Measurements from ENCODE around the gene MBP.

MBP gene

GRCh38 chr18:77017355-77017754 lies 115.2 kb downstream of the MBP start:
- H3K4me3 ChIP-seq (ENCODE audit: low read depth, low read length): no peak overlapping the region
- DNase-seq (ENCODE audit: low read depth): no peak

GRCh38 chr18:77016936-77017335 lies 115.6 kb downstream of the MBP start:
- H3K4me3 ChIP-seq (ENCODE audit: low read depth, low read length): no peak overlapping the region
- DNase-seq (ENCODE audit: low read depth): no peak

DNA sequence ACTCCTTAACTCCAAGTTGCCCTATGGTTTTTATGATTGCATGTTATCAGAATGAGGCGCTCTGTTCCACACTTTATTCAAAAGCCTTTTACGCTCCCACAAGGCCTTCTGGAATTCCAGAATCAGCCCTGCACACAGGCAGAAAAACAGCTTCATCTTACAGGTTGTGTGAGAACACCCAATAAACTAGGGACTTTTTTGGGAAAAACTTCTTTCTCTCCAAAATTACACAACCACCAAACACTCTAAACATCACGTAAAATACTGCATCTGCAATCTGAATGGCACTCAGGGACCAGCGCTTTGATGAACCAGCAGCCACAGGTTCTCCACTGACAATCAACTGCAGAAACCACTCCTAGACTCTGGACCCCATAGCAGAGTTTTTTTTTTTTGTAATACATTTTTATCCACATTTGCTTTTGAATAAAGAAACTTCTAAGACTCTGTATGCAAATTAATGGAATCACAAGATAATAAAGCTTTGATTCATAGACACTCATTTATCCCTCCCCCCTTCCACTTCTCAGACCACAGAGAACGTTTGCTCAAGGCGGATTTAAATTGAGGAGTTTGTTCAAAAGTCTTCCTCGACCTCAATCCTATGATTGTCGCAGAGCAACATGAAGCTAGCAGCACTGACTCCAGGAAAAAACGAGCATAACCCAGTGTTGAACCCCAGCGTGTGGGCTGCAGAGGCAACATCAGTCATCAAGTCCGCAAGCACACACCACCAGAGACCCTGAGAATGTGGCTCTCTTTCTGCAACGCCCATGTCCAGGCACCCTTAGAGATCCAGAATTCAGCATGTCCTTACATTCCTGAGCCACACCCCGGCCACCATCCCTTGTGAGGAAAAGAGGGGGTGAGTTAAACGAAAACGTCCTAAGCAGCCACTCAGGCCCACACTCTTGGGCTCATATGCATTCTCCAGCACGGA lies 116.5 kb downstream of the MBP start:
- H3K4me3 ChIP-seq (ENCODE audit: low read depth, low read length): no peak overlapping the region
- DNase-seq (ENCODE audit: low read depth): no peak

DNA sequence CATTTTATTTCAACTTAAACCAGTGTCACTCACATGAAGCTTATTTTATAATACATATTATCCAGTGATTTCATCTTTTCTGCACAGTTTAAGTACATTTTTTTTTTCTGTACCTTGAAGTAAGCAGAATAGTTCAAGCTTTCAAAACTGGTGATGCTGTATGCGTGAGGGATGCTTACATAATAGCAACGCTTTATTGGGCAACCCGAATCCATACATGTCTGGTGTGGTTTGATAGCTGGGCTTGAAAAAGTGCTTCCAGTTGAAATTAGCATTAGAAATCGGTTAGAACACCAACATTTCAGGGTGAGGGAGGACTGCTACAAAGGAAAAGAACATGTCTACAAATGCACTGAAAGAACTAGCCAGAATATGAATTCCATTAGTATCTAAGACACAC lies 117.4 kb downstream of the MBP start:
- no peak overlapping the region for H3K4me3 ChIP-seq (ENCODE audit: low read depth, low read length)
- DNase-seq (ENCODE audit: low read depth): no peak

DNA sequence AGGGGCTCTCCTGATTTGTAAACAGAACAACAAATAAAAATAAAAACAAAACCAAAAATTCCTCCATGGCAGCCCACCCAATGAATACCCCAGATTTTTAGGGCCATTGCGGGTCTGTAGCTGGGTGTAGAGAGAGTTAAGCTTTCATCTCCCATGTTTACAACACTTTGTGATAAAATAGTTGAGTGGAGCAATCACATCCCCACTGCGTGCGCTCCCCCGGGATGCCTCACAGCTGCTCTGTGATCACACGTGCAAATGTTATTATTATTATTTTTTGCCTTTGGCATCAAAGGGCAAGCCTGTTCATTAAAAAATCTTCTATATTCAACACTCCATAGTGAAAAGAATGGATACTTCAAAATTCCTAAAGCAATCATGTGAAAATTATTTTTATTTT lies 118.0 kb downstream of the MBP start:
- H3K4me3 ChIP-seq (ENCODE audit: low read depth, low read length): no peak overlapping the region
- DNase-seq (ENCODE audit: low read depth): no peak

- no peak overlapping the region for H3K4me3 ChIP-seq (ENCODE audit: low read depth, low read length)
- no peak for DNase-seq (ENCODE audit: low read depth)
Observed at GRCh38 chr18:77013811-77014521, 118.6 kb downstream of the MBP start.

- DNase-seq (ENCODE audit: low read depth): no peak
- no peak overlapping the region for H3K4me3 ChIP-seq (ENCODE audit: low read depth, low read length)
Observed at GRCh38 chr18:77012806-77013541, 119.6 kb downstream of the MBP start.

DNA sequence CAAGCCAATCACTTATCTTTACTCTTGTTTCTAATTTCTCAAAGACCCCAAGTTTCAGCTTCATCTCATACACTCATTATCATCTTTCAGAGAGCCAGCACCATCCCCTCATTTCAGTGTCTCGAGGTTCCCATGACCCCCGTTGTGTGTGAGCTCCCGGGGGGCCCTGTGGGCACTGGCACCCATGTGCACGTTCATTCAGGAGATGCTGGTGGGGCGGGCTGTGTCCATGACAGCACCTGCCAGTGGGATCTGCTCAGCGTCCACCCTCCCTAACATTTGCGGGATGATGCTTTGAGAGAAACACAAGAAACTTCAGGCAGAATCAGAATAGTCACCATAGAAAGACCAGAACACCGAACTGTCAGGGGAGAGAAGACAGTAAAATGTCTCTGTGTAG lies 120.5 kb downstream of the MBP start:
- DNase-seq (ENCODE audit: low read depth): no peak
- H3K4me3 ChIP-seq (ENCODE audit: low read depth, low read length): no peak overlapping the region

DNA sequence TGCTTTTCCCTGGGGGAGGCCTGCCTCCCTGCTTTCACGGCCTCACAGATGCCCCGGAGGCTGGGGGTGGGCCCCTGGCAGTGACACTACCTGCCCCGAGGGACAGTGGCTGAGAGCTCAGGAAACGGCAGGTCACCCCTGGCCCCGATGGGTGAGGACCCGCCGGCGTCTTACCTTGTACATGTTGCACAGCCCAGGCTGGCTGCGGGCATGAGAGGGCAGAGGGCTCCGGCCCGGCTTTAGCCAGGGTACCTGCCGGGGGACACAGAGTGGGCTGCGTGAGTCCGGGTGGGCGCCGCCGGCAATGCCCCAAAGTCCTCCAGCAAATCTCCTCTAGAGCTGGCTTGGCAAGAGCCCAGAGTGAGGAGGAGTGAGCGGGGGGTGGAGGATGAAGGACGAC lies 122.9 kb downstream of the MBP start:
- no peak for DNase-seq (ENCODE audit: low read depth)
- H3K4me3 ChIP-seq (ENCODE audit: low read depth, low read length): no peak overlapping the region

DNA sequence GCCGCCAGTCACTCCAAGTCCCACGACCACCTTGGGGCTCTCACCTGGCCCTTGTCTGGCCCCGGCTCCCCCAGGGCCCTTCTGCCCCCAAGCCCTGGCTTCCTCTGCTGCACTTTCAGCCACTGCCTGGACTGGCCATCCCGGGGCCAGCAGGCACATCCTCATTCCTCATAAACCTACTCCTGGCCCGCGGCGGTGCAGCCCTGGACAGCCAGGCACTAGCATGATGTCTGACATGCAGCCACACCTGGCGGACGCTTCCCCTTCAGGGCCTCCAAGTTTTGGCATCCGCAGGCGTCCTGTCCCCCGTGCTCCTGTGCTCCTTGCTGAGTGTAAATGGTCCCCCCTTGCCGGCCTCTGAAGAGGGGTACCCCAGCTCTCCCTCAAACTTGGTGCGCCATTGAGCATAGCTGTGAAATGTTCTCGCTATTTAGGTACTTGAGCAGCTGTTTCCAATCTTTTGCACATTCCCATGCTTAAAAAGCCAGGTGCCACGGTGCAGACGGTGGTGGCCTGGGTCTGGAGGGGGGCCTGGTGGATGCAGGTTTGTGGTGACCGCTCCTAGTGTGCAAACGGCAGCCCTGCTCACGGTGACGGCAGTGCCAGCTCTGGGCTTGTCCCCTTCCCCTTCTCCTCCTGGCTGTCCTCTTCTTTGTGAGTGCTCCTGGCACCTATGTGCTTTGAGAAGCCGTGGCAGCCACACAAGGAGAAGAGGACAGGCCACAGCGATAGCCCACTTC lies 123.8 kb downstream of the MBP start:
- DNase-seq (ENCODE audit: low read depth): no peak
- H3K4me3 ChIP-seq (ENCODE audit: low read depth, low read length): no peak overlapping the region

GRCh38 chr18:77008006-77008405 lies 124.6 kb downstream of the MBP start:
- DNase-seq (ENCODE audit: low read depth): no peak
- no peak overlapping the region for H3K4me3 ChIP-seq (ENCODE audit: low read depth, low read length)

GRCh38 chr18:77007251-77007650 lies 125.3 kb downstream of the MBP start:
- no peak overlapping the region for H3K4me3 ChIP-seq (ENCODE audit: low read depth, low read length)

DNA sequence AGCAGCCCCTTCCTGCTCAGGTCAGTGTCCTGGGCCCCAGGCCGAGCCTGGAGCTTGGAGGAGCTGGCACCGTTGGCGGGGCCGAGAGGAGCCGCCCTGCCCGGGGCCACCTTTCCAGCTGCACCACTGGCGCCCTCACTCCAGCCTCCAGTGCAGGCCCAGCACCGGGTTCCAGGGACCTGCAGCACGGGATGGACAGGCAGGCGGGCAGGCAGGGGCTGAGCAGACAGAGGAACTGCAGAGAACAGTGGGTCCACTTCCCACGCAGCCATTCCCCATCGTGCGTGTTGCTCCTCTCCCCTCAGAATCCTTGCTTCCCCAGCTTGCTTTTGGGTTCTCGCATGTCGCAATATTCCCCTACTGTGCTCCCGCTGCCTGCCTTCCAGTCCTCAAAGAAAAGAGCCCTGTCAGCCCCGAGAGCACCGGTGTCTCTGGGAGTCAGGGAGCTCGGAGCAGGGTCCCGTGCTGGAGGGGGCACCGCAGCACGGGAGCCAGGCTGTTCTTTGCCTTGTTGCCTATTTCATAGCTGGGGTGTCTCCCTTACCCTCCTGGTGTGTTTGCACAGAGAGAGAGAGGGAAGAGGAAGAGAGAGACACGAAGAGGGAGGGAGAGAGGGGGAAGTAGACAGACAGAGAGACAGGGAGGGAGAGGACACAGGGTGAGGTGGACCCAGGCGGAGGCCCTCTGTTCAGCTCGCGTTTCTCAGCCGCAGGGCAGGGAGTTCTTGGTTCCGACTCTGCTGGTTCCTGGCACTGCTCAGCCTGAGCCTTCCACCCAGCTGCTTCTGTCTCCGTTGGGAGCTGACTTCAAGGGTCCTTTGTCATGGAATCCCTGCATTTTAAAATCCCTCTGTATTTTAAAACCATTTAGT lies 126.0 kb downstream of the MBP start:
- DNase-seq (ENCODE audit: low read depth): no peak
- H3K4me3 ChIP-seq (ENCODE audit: low read depth, low read length): no peak overlapping the region

More at GRCh38 chr18:77007251-77007650, 125.3 kb downstream of the MBP start:
- DNase-seq (ENCODE audit: low read depth): no peak

DNA sequence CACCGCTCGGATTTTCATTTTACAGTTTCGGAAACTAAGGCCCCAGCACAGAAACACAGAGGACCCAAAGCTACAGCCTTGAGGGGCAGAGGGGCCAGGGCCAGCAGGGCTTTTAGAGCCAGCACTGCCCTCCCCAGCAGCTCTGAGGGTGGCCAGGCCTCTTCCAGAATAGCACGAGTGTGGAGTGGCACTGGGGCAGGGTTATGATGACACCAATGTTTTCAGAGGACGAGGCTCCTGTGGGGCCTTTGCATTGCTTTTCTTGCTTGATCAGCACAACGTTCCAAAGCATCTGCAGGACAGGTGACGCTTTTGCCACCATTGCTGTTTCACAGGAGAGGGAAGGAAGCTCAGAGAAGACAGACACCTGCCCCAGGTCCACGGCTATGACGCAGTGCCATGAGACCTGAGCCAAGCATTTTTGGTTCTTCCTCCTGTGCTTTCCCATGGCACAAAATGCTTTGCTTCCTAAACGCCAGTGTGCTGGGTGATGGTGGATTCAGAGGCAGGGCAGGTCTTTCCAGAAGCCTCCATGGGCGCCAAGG lies 126.9 kb downstream of the MBP start:
- no peak overlapping the region for H3K4me3 ChIP-seq (ENCODE audit: low read depth, low read length)
- no peak for DNase-seq (ENCODE audit: low read depth)

- no peak for DNase-seq (ENCODE audit: low read depth)
- H3K4me3 ChIP-seq (ENCODE audit: low read depth, low read length): no peak overlapping the region
Observed at GRCh38 chr18:77004555-77005380, 127.8 kb downstream of the MBP start.

GRCh38 chr18:77003316-77003715 lies 129.3 kb downstream of the MBP start:
- DNase-seq (ENCODE audit: low read depth): no peak
- H3K4me3 ChIP-seq (ENCODE audit: low read depth, low read length): no peak overlapping the region

- H3K4me3 ChIP-seq (ENCODE audit: low read depth, low read length): no peak overlapping the region
- no peak for DNase-seq (ENCODE audit: low read depth)
Observed at GRCh38 chr18:77002496-77002895, 130.1 kb downstream of the MBP start.

Measured in skeletal muscle cell (primary cell).